Tibial artery (tissue), 4 donors: ENCODE measurements around the gene CACNA1C.

ENCODE experiments used
- DNase-seq, 2 donors: peaks; one replicate each; pipeline ENCODE4 v3.0.0-alpha.2; 2019
- H3K27ac ChIP-seq, 2 donors: fragments of 200-600 bp; sonication (generic) in 1 of 2; 1 replicate in 1 of 2; 2 replicates in 1 of 2; pipeline ENCODE4 v1.5.1; 2018 to 2019; ENCODE audit warnings: mild to moderate bottlenecking in 1 of 2
- H3K27me3 ChIP-seq, 2 donors: fragments of 200-600 bp; sonication (generic) in 1 of 2; one replicate each; pipeline versions ENCODE4 v1.5.1 to v1.6.0; 2016 to 2019
- H3K36me3 ChIP-seq, 3 donors: fragments of 200-600 bp; sonication (generic) in 2 of 3; one replicate each; pipeline ENCODE4 v1.5.1; 2016 to 2019; ENCODE audit warnings: mild to moderate bottlenecking in 2 of 3
- H3K4me1 ChIP-seq, 4 donors: fragments of 200-600 bp; sonication (generic) in 2 of 4; 1 replicate in 3 of 4; 2 replicates in 1 of 4; pipeline ENCODE4 v1.5.1; 2016 to 2019
- H3K4me3 ChIP-seq, 2 donors: fragments of 200-600 bp; sonication (generic) in 1 of 2; 1 replicate in 1 of 2; 2 replicates in 1 of 2; pipeline ENCODE4 v1.5.1; 2018 to 2019; ENCODE audit warnings: mild to moderate bottlenecking in 2 of 2
- H3K9me3 ChIP-seq, 3 donors: fragments of 200-600 bp; sonication (generic) in 1 of 3; one replicate each; pipeline ENCODE4 v1.5.1; 2016 to 2019
- intact Hi-C: fragments of 100-400 bp; cut with DNase I; formaldehyde crosslinking; loops from one replicate; pipeline ENCODE4 v1.15.0; 2023; ENCODE audit warnings: low total_unique reads
- TF ChIP-seq, protein P1 (sequence below), 2 experiments: fragments of 200-600 bp in 1 of 2; fragments of 450-650 bp in 1 of 2; IDR thresholded peaks; one replicate each; pipeline ENCODE4 v1.5.1; 2017 to 2019; ENCODE audit warnings: antibody characterized with exemption in 2 of 2, mild to moderate bottlenecking in 1 of 2, moderate library complexity in 1 of 2

CACNA1C gene

DNA sequence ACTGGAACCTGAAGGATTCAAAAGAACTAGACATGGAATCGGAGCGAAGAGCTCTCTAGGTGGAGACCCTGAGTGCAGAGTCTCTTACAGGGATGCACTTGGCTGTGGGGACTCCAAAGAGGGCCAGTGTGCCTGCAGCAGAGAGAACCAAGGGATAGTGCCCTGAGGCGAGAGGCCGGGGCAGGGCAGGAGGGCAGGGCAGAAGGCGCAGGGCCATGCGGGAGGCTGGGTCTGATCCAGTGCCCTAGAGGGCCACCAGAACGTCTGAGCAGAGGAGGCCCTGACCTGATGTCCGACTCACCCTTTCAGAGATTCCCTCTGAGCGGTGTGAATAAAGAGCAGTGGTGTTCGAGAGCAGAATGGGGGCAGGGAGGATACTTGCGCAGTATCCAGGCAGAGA lies 536.6 kb downstream of the CACNA1C start:
- Histone ChIP-seq H3K4me3 (no peak overlapping the region), H3K27me3 (no peaks in the 10 kb centered on the region), H3K36me3 (peaks cover 75 to 93% (median 84%) of the 10 kb centered on the region in 3 donors), H3K27ac (no peak overlapping the region), H3K4me1 (no peaks in the 10 kb centered on the region), H3K9me3 (peaks cover 0 to 7% (median 0%) of the 10 kb centered on the region in 3 donors)
- intact Hi-C loops: loop anchor here (10.0 kb wide), 2 partner anchors 305 to 785 kb away; no protein-coding TSS in a partner anchor
- TF ChIP-seq, protein P1, sequence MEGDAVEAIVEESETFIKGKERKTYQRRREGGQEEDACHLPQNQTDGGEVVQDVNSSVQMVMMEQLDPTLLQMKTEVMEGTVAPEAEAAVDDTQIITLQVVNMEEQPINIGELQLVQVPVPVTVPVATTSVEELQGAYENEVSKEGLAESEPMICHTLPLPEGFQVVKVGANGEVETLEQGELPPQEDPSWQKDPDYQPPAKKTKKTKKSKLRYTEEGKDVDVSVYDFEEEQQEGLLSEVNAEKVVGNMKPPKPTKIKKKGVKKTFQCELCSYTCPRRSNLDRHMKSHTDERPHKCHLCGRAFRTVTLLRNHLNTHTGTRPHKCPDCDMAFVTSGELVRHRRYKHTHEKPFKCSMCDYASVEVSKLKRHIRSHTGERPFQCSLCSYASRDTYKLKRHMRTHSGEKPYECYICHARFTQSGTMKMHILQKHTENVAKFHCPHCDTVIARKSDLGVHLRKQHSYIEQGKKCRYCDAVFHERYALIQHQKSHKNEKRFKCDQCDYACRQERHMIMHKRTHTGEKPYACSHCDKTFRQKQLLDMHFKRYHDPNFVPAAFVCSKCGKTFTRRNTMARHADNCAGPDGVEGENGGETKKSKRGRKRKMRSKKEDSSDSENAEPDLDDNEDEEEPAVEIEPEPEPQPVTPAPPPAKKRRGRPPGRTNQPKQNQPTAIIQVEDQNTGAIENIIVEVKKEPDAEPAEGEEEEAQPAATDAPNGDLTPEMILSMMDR (IDR thresholded peaks at IDR 0.05): no peak
- no peak for DNase-seq

DNA sequence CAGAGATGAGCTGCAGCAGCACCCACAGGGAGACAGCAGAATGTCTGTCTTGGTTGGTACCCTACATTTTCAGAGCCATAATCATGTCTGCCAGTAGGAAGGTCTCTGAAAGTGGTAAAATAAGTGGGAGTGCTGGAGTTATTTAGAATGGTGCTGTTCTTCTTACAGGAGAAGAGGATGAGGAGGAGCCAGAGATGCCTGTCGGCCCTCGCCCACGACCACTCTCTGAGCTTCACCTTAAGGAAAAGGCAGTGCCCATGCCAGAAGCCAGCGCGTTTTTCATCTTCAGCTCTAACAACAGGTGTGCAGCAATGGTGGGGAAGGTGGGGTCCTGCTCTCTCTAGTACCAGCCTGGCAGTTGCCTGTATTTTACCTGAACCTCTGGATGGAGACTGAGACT lies 540.3 kb downstream of the CACNA1C start:
- intact Hi-C loops: no loop called here
- Histone ChIP-seq H3K4me1 (no peaks in the 10 kb centered on the region), H3K36me3 (peaks cover 84 to 98% (median 87%) of the 10 kb centered on the region in 3 donors), H3K27ac (no peak overlapping the region), H3K27me3 (no peaks in the 10 kb centered on the region), H3K9me3 (peaks cover 0 to 7% (median 0%) of the 10 kb centered on the region in 3 donors), H3K4me3 (no peak overlapping the region)
- no peak for DNase-seq
- TF ChIP-seq, protein P1 (IDR thresholded peaks at IDR 0.05): no peak

DNA sequence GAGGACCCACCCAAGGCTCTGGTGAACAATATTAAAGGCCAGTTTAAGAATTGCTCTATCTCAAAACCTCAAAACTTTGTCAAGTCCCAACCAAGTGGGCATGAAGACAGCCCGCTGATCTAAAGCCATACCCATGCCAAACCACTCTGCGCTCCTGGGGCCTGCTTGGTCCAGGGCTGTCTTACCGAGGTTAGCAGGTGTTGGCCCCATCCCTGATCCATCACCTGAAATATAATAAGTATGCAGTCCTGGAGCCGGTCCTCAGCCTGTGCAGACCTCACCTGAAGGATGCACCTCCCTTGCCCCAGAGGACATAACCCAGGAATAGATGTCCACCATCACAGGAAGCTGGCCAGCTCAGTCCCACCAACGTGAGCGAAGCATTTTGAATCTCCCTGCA lies 543.7 kb downstream of the CACNA1C start:
- Histone ChIP-seq H3K4me3 (no peak overlapping the region), H3K27me3 (no peaks in the 10 kb centered on the region), H3K27ac (no peak overlapping the region), H3K4me1 (no peaks in the 10 kb centered on the region), H3K36me3 (peaks cover 74 to 95% (median 87%) of the 10 kb centered on the region in 3 donors), H3K9me3 (peaks cover 0 to 7% (median 0%) of the 10 kb centered on the region in 3 donors)
- TF ChIP-seq, protein P1 (IDR thresholded peaks at IDR 0.05): no peak
- intact Hi-C loops: no loop called here
- no peak for DNase-seq

DNA sequence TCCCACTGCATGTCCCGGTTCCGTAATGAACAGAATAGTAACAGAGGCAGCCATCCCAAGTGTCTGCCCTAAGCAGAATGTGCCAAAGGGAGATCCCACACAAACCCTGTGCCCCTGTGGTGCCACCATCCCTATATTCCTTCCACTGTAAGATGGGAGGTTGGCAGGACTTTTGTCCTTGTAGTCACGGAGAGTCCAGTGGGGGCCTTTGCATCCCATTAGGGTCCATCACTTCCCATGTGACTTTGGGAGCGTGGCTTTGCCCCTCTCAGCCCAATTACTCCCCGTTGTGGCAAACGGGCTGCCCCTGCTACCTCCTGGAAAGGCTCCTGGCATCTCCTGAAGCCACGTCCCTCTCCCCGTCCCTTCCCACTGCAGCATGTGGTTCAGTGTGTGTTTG lies 552.5 kb downstream of the CACNA1C start:
- H3K9me3 ChIP-seq: no peaks in the 10 kb centered on the region

DNA sequence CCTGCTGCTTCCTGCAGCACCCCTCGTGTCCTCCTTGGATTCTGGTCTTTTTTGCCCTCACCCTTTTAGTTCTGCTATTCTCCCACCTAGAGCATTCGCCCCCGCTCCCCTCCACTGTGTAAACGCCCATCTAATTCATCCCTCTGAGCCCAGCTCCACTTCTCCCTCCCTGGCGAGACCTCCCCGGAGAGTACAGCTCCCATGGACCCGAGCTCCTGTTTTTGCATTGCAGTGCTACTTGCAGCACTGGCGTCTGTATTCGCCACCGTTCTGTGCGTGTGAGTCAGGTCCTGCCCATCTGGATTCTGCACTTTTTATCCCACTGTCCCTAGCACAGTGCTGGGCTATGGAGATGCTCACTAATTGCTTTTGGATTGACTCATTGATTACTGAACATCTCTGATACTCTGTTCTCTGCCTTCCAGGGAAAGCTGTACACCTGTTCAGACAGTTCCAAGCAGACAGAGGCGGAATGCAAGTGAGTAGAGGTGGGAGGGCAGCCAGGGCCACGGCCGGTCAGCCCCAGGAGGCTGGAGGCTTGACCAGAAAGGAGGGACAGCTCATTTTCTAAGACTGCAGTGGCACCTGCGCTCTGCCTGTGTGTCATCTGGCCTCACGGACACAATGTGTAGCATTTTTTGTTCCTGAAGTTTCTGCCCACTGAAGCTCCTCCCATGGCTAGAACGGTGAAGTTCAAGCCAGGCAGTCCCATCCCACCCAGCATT lies 553.6 kb downstream of the CACNA1C start:
- TF ChIP-seq, protein P1 (IDR thresholded peaks at IDR 0.05): no peak
- Histone ChIP-seq H3K36me3 (peaks cover 50 to 95% (median 87%) of the 10 kb centered on the region in 3 donors), H3K4me3 (no peak overlapping the region), H3K27me3 (no peaks in the 10 kb centered on the region), H3K4me1 (no peaks in the 10 kb centered on the region), H3K27ac (no peak overlapping the region), H3K9me3 (no peaks in the 10 kb centered on the region)
- intact Hi-C loops: no loop called here
- no peak for DNase-seq

More for the DNA sequence above, 552.5 kb downstream of the CACNA1C start:
- Histone ChIP-seq H3K4me1 (no peaks in the 10 kb centered on the region), H3K27me3 (no peaks in the 10 kb centered on the region), H3K36me3 (peaks cover 44 to 94% (median 82%) of the 10 kb centered on the region in 3 donors), H3K27ac (no peak overlapping the region), H3K4me3 (no peak overlapping the region)
- TF ChIP-seq, protein P1 (IDR thresholded peaks at IDR 0.05): no peak
- intact Hi-C loops: no loop called here
- no peak for DNase-seq
